K562 (cell line): ENCODE data around the gene TMPRSS7. TPM values are rescaled to one million over a fixed set of nuclear protein-coding genes. Genes with fewer than 3 reads are reported as not detected.

ENCODE experiments used
- ATAC-seq: fragments of 200-7000 bp; cut with Tn5 transposase; 3 replicates; pipeline ENCODE4 v1.9.1; 2020; ENCODE audit warnings: moderate library complexity
- Bru-seq: library from RNA; stranded (reverse); fragments of 400-500 nt; gene quantifications from one replicate; lab custom pipeline; 2021; lab: Mats Ljungman, UMichigan
- BruChase-seq, 2 experiments: library from RNA; stranded (reverse); fragments of 400-500 nt; gene quantifications; one replicate each; lab custom pipeline; 2021; lab: Mats Ljungman, UMichigan
- BruUV-seq: library from RNA; stranded (reverse); fragments of 400-500 nt; replicated peaks from 2 replicates; lab custom pipeline; 2021; lab: Mats Ljungman, UMichigan
- CTCF ChIA-PET: fragments of 300-600 bp; formaldehyde crosslinking; extraction: SDS; loops from one replicate; lab custom pipeline; 2021; ENCODE audit warnings: low intra/inter-chr PET ratio; lab: Yijun Ruan, JAX
- POLR2A ChIA-PET: fragments of 300-600, 350-650 bp; sonication (Branson Sonifier 250); formaldehyde crosslinking; extraction: SDS; loops from one replicate; lab custom pipeline; 2021; ENCODE audit warnings: antibody characterized with exemption, inconsistent platforms; lab: Yijun Ruan, JAX
- DNase-seq, 4 experiments: peaks; one replicate each; pipeline versions ENCODE4 v3.0.0 to v3.0.0-alpha.2; 2011 to 2018; ENCODE audit warnings: low spot score in 3 of 4, mixed read lengths in 3 of 4; ENCODE audit errors: extremely low read depth in 1 of 4
- FAIRE-seq: peaks from 2 replicates; lab custom pipeline; 2011; peaks lifted over from hg19 to GRCh38; lab: Jason Lieb, UNC
- H2AFZ ChIP-seq: 2 replicates; pipeline ENCODE4 v1.6.0; 2011; ENCODE audit warnings: low read depth, low read length, control low read depth, inconsistent platforms
- H3K27ac ChIP-seq: fragments of 200-600 bp; 3 replicates; pipeline ENCODE4 v1.8.0; 2011; ENCODE audit warnings: low read depth, mild to moderate bottlenecking, control low read depth, inconsistent platforms, low read length, moderate library complexity, mixed read lengths; ENCODE audit errors: extremely low read depth
- H3K27me3 ChIP-seq, 2 experiments: fragments of 300-600 bp in 1 of 2; 2 replicates in 1 of 2; 3 replicates in 1 of 2; pipeline versions ENCODE4 v1.6.0 to v1.8.0; 2011; ENCODE audit warnings: inconsistent platforms in 2 of 2, low read length in 2 of 2, mild to moderate bottlenecking in 1 of 2, mixed read lengths in 1 of 2, moderate library complexity in 1 of 2; ENCODE audit not compliant: control insufficient read depth in 2 of 2, insufficient read depth in 2 of 2
- H3K36me3 ChIP-seq: fragments of 300-600 bp; 3 replicates; pipeline ENCODE4 v1.8.0; 2011; ENCODE audit warnings: mild to moderate bottlenecking, low read length, inconsistent platforms; ENCODE audit not compliant: control insufficient read depth, insufficient read depth
- H3K4me1 ChIP-seq, 2 experiments: fragments of 200-600 bp in 1 of 2; replicated peaks in 1 of 2; 2 replicates in 1 of 2; 3 replicates in 1 of 2; pipeline versions ENCODE4 v1.5.1 to v1.8.0; 2011; ENCODE audit warnings: inconsistent platforms in 2 of 2, low read length in 2 of 2, mild to moderate bottlenecking in 1 of 2, mixed read lengths in 1 of 2, moderate library complexity in 1 of 2; ENCODE audit not compliant: control insufficient read depth in 2 of 2, insufficient read depth in 2 of 2
- H3K4me2 ChIP-seq: 2 replicates; pipeline ENCODE4 v1.6.1; 2011; ENCODE audit warnings: low read length, control low read depth, inconsistent platforms, mixed read lengths; ENCODE audit not compliant: insufficient read depth
- H3K4me3 ChIP-seq: fragments of 200-600 bp; sonication (generic), shearing (Covaris generic); 2 replicates; pipeline ENCODE4 v1.5.1; 2016; ENCODE audit warnings: control low read depth, inconsistent platforms
- H3K79me2 ChIP-seq: fragments of 200-600 bp; 3 replicates; pipeline ENCODE4 v1.8.0; 2011; ENCODE audit warnings: low read length, inconsistent platforms; ENCODE audit not compliant: control insufficient read depth, insufficient read depth
- H3K9ac ChIP-seq, 2 experiments: 2 replicates each; pipeline versions ENCODE4 v1.6.0 to v1.6.1; 2011; ENCODE audit warnings: low read depth in 2 of 2, low read length in 2 of 2, control low read depth in 1 of 2, inconsistent platforms in 1 of 2, mild to moderate bottlenecking in 1 of 2, mixed read lengths in 1 of 2; ENCODE audit not compliant: insufficient read depth in 1 of 2
- H3K9me1 ChIP-seq: one replicate; pipeline ENCODE4 v1.6.0; 2011; ENCODE audit warnings: inconsistent platforms, mild to moderate bottlenecking, low read length, moderate library complexity; ENCODE audit not compliant: control insufficient read depth, insufficient read depth
- H3K9me3 ChIP-seq: replicated peaks from 2 replicates; pipeline ENCODE4 v1.5.1; 2011; ENCODE audit warnings: low read depth, low read length, inconsistent platforms; ENCODE audit not compliant: control insufficient read depth, insufficient read depth
- H4K20me1 ChIP-seq: replicated peaks from 2 replicates; pipeline ENCODE4 v1.6.1; 2011; ENCODE audit warnings: low read length, inconsistent platforms, mixed read lengths; ENCODE audit not compliant: control insufficient read depth, insufficient read depth
- BCOR ChIP-seq: fragments of 450-650 bp; IDR thresholded peaks from 2 replicates; pipeline ENCODE4 v1.6.1; 2016
- ID3 ChIP-seq, 2 experiments: fragments of 250-450 bp in 1 of 2; fragments of 450-650 bp in 1 of 2; sonication (Bioruptor Pico) in 1 of 2; IDR thresholded peaks; 2 replicates each; pipeline versions ENCODE4 v1.6.1 to v1.8.0; 2016 to 2021; ENCODE audit warnings: mild to moderate bottlenecking in 2 of 2, moderate library complexity in 2 of 2, missing compliant biosample characterization in 1 of 2, missing genetic modification characterization in 1 of 2
- NFYB ChIP-seq: IDR thresholded peaks from 2 replicates; pipeline ENCODE4 v1.6.1; 2011; ENCODE audit warnings: mild to moderate bottlenecking, moderate library complexity; ENCODE audit not compliant: insufficient read length; ENCODE audit errors: extremely low read depth
- SIRT6 ChIP-seq: IDR thresholded peaks from one replicate; pipeline ENCODE4 v1.6.1; 2012; ENCODE audit warnings: low read depth, mild to moderate bottlenecking, control low read depth, inconsistent platforms, low read length, moderate library complexity
- TAF1 ChIP-seq: IDR thresholded peaks from 2 replicates; pipeline ENCODE4 v1.6.1; 2011; ENCODE audit warnings: mild to moderate bottlenecking, low read length, moderate library complexity; ENCODE audit not compliant: insufficient read depth, control insufficient read depth, severe bottlenecking; ENCODE audit errors: extremely low read depth
- ZNF263 ChIP-seq: sonication (generic); formaldehyde crosslinking; IDR thresholded peaks from 2 replicates; pipeline ENCODE4 v1.8.0; 2022; ENCODE audit warnings: mild to moderate bottlenecking, missing genetic modification reagents, borderline replicate concordance
- WGBS: fragments of 100-300 bp; shearing (Covaris generic); methylation state at CpG from one replicate; pipeline ENCODE4 v1.1.6; 2016; ENCODE audit warnings: low coverage, mixed read lengths; ENCODE audit not compliant: insufficient coverage; ENCODE audit errors: missing lambda C conversion rate; 5-methylcytosine and 5-hydroxymethylcytosine counted together
- in situ Hi-C: fragments of 300-500 bp; cut with MboI; formaldehyde crosslinking; loops from 4 replicates; pipeline ENCODE4 v1.15.0; 2018; ENCODE audit warnings: inconsistent platforms, mixed read lengths
- intact Hi-C: fragments of 100-400 bp; cut with micrococcal nuclease; formaldehyde crosslinking; loops from 2 replicates; pipeline ENCODE4 v1.14.2; 2022
- long read RNA-seq, 3 experiments: library from polyadenylated mRNA in 2 of 3; library from RNA in 1 of 3; unstranded in 2 of 3; stranded (forward) in 1 of 3; transcript quantifications; one replicate each; pipeline ENCODE4 v2.0.0, GENCODE V29; 2019 to 2022
- polyA minus RNA-seq, 3 experiments: library from RNA; depleted of rRNA, polyadenylated mRNA; stranded (reverse); fragments of >200 nt; gene quantifications; 2 replicates each; pipeline ENCODE4 v1.2.3, GENCODE V29; 2011
- polyA plus RNA-seq, 8 experiments: library from polyadenylated mRNA; depleted of rRNA in 4 of 8; stranded (reverse) in 5 of 8; unstranded in 3 of 8; fragments of >200 nt; fragmentation: Nextera tagmentation in 2 of 8; fragmentation: Illumina TruSeq in 1 of 8; extraction: Ambion mirVana in 2 of 8; extraction: Trizol in 1 of 8; gene quantifications; 2 replicates each; pipeline versions ENCODE4 v1.2.1 to v1.2.3, GENCODE V29; 2011 to 2014; ENCODE audit warnings: inconsistent platforms in 1 of 8, missing spikeins in 1 of 8
- total RNA-seq, 7 experiments: library from RNA; depleted of rRNA in 6 of 7; stranded (reverse); fragments of >200 nt in 6 of 7; fragmentation: Illumina TruSeq in 2 of 7; extraction: Trizol in 2 of 7; gene quantifications; 2 replicates each; pipeline versions ENCODE4 v1.2.1 to v1.2.3, GENCODE V29; 2011 to 2021; ENCODE audit warnings: low replicate concordance in 1 of 7
- TF ChIP-seq, protein P1 (sequence below), 3 experiments: fragments of 200-800 bp in 1 of 3; fragments of 250-450 bp in 1 of 3; fragments of 450-650 bp in 1 of 3; sonication (Bioruptor Pico) in 1 of 3; sonication (Bioruptor generic) in 1 of 3; formaldehyde crosslinking in 1 of 3; IDR thresholded peaks; 2 replicates each; pipeline versions ENCODE4 v1.6.1 to v1.8.0; 2016 to 2022; ENCODE audit warnings: mild to moderate bottlenecking in 2 of 3, missing genetic modification characterization in 2 of 3, missing compliant biosample characterization in 1 of 3, moderate library complexity in 1 of 3
- TF ChIP-seq, protein P2 (sequence below): fragments of 450-650 bp; IDR thresholded peaks from 2 replicates; pipeline ENCODE4 v1.6.1; 2016
- TF ChIP-seq, protein P3 (sequence below): fragments of 150-350 bp; conservative IDR thresholded peaks from 2 replicates; pipeline ENCODE4 v1.6.1; 2014; ENCODE audit warnings: low read length

Gene TMPRSS7
- total RNA-seq (2011; cell fraction: chromatin; rRNA removed; ENCODE audit: low replicate concordance), result not detected in 2 replicates
- total RNA-seq (2011; cell fraction: nucleolus; rRNA removed), result not detected in 2 replicates
- not detected in 2 replicates for total RNA-seq (2011; cell fraction: nucleoplasm; rRNA removed)
- total RNA-seq (2014; rRNA removed) (not detected in 2 replicates), total RNA-seq (2014; rRNA removed; fragmentation: Illumina TruSeq; extraction: Trizol) (not detected in 2 replicates), total RNA-seq (2015; rRNA removed; fragmentation: Illumina TruSeq; extraction: Trizol) (not detected in 2 replicates), total RNA-seq (2021) (not detected in 2 replicates), polyA plus RNA-seq (2011; rRNA removed) (not detected in 2 replicates), polyA plus RNA-seq (2014; fragmentation: Illumina TruSeq; extraction: Trizol) (not detected in 2 replicates), polyA plus RNA-seq (2014; fragmentation: Nextera tagmentation; extraction: Ambion mirVana) (not detected), polyA plus RNA-seq (2014; rRNA removed) (not detected in 2 replicates), polyA minus RNA-seq (2011; rRNA and poly(A)+ RNA removed) (not detected in 2 replicates), Bru-seq, nascent RNA (percentile 2 among the genes with signal in this experiment), BruChase-seq, experiment 1, labeled RNA remaining after a 2-hour chase (percentile 2 among the genes with signal in this experiment), BruChase-seq, experiment 2, labeled RNA remaining after a 6-hour chase (not detected)
- polyA plus RNA-seq (2011; cell fraction: cytosol; rRNA removed), result not detected in 2 replicates
- not detected in 2 replicates for polyA plus RNA-seq (2011; cell fraction: nucleus; rRNA removed)
- not detected in 2 replicates for polyA plus RNA-seq (2012)
- polyA minus RNA-seq (2011; cell fraction: cytosol; rRNA and poly(A)+ RNA removed), result not detected in 2 replicates
- polyA minus RNA-seq (2011; cell fraction: nucleus; rRNA and poly(A)+ RNA removed), result not detected in 2 replicates
- long read RNA-seq, experiment 1, result 0 reads
- long read RNA-seq, experiment 2, result 0 reads
- long read RNA-seq, experiment 3, result 0 reads

DNA sequence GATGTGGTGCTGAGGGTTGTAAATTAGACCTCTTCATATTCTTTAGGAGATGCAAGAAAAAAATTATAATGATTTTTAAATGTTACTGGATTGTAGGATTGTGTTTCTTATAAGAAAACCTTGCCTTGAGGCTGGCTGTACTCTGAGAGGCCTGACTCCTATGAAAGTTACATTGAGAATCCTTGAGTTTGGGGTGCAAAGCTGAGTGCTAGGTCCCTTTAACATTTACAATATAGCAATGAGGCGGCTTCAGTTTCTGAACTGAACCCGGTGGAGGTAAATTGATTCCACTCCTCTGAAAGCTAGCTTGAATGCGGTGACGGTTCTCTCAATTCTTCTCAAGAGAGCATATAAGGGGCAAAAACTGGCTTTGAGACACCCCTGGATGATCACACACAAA is at the start of gene TMPRSS7:
Gene TMPRSS7 (plus strand): TSS at position 301 of the 400 bp plus-strand sequence. CDS start 110 bp downstream, outside the sequence.
- no peak for ATAC-seq
- intact Hi-C loops, result no loop called here
- in situ Hi-C loops, result no loop called here
- TF ChIP-seq NFYB (no peak), TAF1 (no peak), ID3 (CRISPR knock-in tag; IDR thresholded peaks at IDR 0.05) (no peak), ID3 (tag; IDR thresholded peaks at IDR 0.05) (no peak), ZNF263 (CRISPR knock-in tag) (no peak), BCOR (no peak), SIRT6 (no peak)
- TF ChIP-seq, protein P1, sequence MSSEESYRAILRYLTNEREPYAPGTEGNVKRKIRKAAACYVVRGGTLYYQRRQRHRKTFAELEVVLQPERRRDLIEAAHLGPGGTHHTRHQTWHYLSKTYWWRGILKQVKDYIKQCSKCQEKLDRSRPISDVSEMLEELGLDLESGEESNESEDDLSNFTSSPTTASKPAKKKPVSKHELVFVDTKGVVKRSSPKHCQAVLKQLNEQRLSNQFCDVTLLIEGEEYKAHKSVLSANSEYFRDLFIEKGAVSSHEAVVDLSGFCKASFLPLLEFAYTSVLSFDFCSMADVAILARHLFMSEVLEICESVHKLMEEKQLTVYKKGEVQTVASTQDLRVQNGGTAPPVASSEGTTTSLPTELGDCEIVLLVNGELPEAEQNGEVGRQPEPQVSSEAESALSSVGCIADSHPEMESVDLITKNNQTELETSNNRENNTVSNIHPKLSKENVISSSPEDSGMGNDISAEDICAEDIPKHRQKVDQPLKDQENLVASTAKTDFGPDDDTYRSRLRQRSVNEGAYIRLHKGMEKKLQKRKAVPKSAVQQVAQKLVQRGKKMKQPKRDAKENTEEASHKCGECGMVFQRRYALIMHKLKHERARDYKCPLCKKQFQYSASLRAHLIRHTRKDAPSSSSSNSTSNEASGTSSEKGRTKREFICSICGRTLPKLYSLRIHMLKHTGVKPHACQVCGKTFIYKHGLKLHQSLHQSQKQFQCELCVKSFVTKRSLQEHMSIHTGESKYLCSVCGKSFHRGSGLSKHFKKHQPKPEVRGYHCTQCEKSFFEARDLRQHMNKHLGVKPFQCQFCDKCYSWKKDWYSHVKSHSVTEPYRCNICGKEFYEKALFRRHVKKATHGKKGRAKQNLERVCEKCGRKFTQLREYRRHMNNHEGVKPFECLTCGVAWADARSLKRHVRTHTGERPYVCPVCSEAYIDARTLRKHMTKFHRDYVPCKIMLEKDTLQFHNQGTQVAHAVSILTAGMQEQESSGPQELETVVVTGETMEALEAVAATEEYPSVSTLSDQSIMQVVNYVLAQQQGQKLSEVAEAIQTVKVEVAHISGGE (CRISPR knock-in tag; IDR thresholded peaks at IDR 0.05), result no peak
- TF ChIP-seq, protein P2, sequence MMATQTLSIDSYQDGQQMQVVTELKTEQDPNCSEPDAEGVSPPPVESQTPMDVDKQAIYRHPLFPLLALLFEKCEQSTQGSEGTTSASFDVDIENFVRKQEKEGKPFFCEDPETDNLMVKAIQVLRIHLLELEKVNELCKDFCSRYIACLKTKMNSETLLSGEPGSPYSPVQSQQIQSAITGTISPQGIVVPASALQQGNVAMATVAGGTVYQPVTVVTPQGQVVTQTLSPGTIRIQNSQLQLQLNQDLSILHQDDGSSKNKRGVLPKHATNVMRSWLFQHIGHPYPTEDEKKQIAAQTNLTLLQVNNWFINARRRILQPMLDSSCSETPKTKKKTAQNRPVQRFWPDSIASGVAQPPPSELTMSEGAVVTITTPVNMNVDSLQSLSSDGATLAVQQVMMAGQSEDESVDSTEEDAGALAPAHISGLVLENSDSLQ, result no peak
- TF ChIP-seq, protein P3, sequence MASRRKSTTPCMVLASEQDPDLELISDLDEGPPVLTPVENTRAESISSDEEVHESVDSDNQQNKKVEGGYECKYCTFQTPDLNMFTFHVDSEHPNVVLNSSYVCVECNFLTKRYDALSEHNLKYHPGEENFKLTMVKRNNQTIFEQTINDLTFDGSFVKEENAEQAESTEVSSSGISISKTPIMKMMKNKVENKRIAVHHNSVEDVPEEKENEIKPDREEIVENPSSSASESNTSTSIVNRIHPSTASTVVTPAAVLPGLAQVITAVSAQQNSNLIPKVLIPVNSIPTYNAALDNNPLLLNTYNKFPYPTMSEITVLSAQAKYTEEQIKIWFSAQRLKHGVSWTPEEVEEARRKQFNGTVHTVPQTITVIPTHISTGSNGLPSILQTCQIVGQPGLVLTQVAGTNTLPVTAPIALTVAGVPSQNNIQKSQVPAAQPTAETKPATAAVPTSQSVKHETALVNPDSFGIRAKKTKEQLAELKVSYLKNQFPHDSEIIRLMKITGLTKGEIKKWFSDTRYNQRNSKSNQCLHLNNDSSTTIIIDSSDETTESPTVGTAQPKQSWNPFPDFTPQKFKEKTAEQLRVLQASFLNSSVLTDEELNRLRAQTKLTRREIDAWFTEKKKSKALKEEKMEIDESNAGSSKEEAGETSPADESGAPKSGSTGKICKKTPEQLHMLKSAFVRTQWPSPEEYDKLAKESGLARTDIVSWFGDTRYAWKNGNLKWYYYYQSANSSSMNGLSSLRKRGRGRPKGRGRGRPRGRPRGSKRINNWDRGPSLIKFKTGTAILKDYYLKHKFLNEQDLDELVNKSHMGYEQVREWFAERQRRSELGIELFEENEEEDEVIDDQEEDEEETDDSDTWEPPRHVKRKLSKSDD, result no peak

More for the DNA sequence above, at the start of gene TMPRSS7:
- Histone ChIP-seq H3K4me3 (no peak within 1 kb of the TSS), H3K9me1 (no peaks in the 10 kb centered on the region), H2AFZ (no peak within 1 kb of the TSS), H3K27ac (no peak within 1 kb of the TSS), H3K27me3 (no peaks in the 10 kb centered on the region; a peak in 1 of 5 replicates), H3K9me3 (no peaks in the 10 kb centered on the region), H4K20me1 (no peaks in the 10 kb centered on the region), H3K4me2 (no peak within 1 kb of the TSS), H3K36me3 (no peaks in the 10 kb centered on the region), H3K4me1 (no peaks in the 10 kb centered on the region), H3K79me2 (no peaks in the 10 kb centered on the region), H3K9ac (no peak within 1 kb of the TSS)
- DNase-seq, result no peak
- POLR2A ChIA-PET, result no interaction called here
- WGBS, result 0% methylated on average over 3 of the region's 4 CpGs
- no TSS peak for BruUV-seq
- CTCF ChIA-PET, result interaction anchor here (0.7 kb wide), 1 partner anchor 110 kb away, joined by 3 read pairs; no protein-coding TSS in a partner anchor
- FAIRE-seq, result no peak
